K562 (cell line): ENCODE measurements around the gene EPB41L1.

Experiments
- CCNT2 ChIP-seq: IDR thresholded peaks from 2 replicates; pipeline ENCODE4 v1.6.1; 2011; ENCODE audit warnings: borderline replicate concordance, low read depth, mild to moderate bottlenecking, moderate library complexity, mixed read lengths, low read length; ENCODE audit not compliant: insufficient read length; ENCODE audit errors: extremely low read depth
- CTCF ChIP-seq, 3 experiments: IDR thresholded peaks in 2 of 3; conservative IDR thresholded peaks in 1 of 3; 2 replicates each; pipeline ENCODE4 v1.5.1; 2011 to 2012; ENCODE audit warnings: low read length in 3 of 3, mild to moderate bottlenecking in 3 of 3, control low read depth in 2 of 3, improper control_type of control experiment in 1 of 3, inconsistent platforms in 1 of 3, low read depth in 1 of 3, mixed read lengths in 1 of 3, moderate library complexity in 1 of 3; ENCODE audit not compliant: insufficient read depth in 2 of 3
- EZH2 ChIP-seq: IDR thresholded peaks from 2 replicates; pipeline ENCODE4 v1.6.1; 2012; ENCODE audit warnings: low read depth, mild to moderate bottlenecking, inconsistent platforms, low read length, borderline replicate concordance
- GATA2 ChIP-seq: sonication (generic); formaldehyde crosslinking; IDR thresholded peaks from 2 replicates; pipeline ENCODE4 v1.4.0; 2020; ENCODE audit warnings: mild to moderate bottlenecking, missing genetic modification reagents
- HDAC2 ChIP-seq: fragments of 450-650 bp; IDR thresholded peaks from 2 replicates; pipeline ENCODE4 v1.6.1; 2016; ENCODE audit warnings: mild to moderate bottlenecking
- JUNB ChIP-seq: fragments of 450-650 bp; formaldehyde crosslinking; conservative IDR thresholded peaks from 2 replicates; pipeline ENCODE4 v1.4.0; 2020; ENCODE audit warnings: mild to moderate bottlenecking
- JUND ChIP-seq, 2 experiments: IDR thresholded peaks; 2 replicates in 1 of 2; 3 replicates in 1 of 2; pipeline ENCODE4 v1.6.1; 2011; ENCODE audit warnings: borderline replicate concordance in 2 of 2, low read depth in 2 of 2, low read length in 2 of 2, improper control_type of control experiment in 1 of 2, missing biosample characterization in 1 of 2, missing genetic modification characterization in 1 of 2, missing genetic modification reagents in 1 of 2
- LARP7 ChIP-seq: fragments of 450-650 bp; IDR thresholded peaks from 2 replicates; pipeline ENCODE4 v1.6.1; 2016
- NR4A1 ChIP-seq, 2 experiments: fragments of 250-450 bp in 1 of 2; fragments of 450-650 bp in 1 of 2; sonication (Bioruptor Pico) in 1 of 2; IDR thresholded peaks; 2 replicates each; pipeline versions ENCODE4 v1.4.0 to v1.6.1; 2016 to 2020; ENCODE audit warnings: mild to moderate bottlenecking in 2 of 2, missing compliant biosample characterization in 1 of 2, missing genetic modification characterization in 1 of 2, moderate library complexity in 1 of 2
- PYGO2 ChIP-seq: fragments of 450-650 bp; IDR thresholded peaks from 2 replicates; pipeline ENCODE4 v1.6.1; 2016; ENCODE audit warnings: mild to moderate bottlenecking, missing genetic modification characterization, moderate library complexity, missing compliant biosample characterization
- SOX6 ChIP-seq: fragments of 450-650 bp; IDR thresholded peaks from 2 replicates; pipeline ENCODE4 v1.6.1; 2014; ENCODE audit warnings: mild to moderate bottlenecking
- SP2 ChIP-seq: IDR thresholded peaks from 2 replicates; pipeline ENCODE4 v1.6.1; 2011; ENCODE audit warnings: mild to moderate bottlenecking, low read depth, low read length, moderate library complexity; ENCODE audit not compliant: poor library complexity, severe bottlenecking; ENCODE audit errors: extremely low read depth
- TF ChIP-seq, protein P1 (sequence below): sonication (generic); formaldehyde crosslinking; IDR thresholded peaks from 2 replicates; pipeline ENCODE4 v1.4.0; 2020; ENCODE audit warnings: mild to moderate bottlenecking, missing genetic modification reagents
- TF ChIP-seq, protein P2 (sequence below): fragments of 450-650 bp; IDR thresholded peaks from 2 replicates; pipeline ENCODE4 v1.6.1; 2016; ENCODE audit warnings: antibody characterized with exemption

DNA sequence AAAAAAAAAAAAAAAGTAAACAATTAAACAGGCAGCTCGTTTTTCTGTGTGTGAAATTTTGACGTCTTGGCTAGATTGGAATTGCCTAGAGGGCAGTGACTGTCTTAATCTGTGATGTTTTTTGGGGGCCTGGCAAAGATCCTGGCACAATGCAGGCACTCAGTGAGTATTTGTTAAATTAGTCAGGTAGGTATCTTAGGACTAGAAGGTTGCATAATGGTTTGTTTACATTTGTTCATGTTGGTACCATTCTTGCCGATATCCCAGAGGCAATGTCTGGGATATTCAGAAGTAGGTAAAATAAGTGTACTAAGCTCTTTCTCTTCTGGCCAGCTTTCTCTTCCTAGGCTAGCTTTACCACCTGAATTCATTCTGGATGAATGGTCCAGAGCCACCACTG lies 84.2 kb downstream of the EPB41L1 start:
- TF ChIP-seq LARP7 (no peak), CTCF (IDR thresholded peaks at IDR 0.05 in 2 of 3, conservative IDR thresholded peaks at IDR 0.05 in 1 of 3; ENCODE audit: insufficient read depth in 2 of 3, low read depth in 1 of 3, low read length in 3 of 3) (no peak), HDAC2 (no peak), JUND (IDR thresholded peaks at IDR 0.05; ENCODE audit: borderline replicate concordance, low read depth, low read length) (no peak), JUND (tag; IDR thresholded peaks at IDR 0.05; ENCODE audit: borderline replicate concordance, low read depth, low read length) (no peak), JUNB (CRISPR knock-in tag) (no peak), GATA2 (CRISPR knock-in tag) (no peak), NR4A1 (CRISPR knock-in tag; IDR thresholded peaks at IDR 0.05) (no peak), NR4A1 (tag; IDR thresholded peaks at IDR 0.05) (no peak), PYGO2 (tag) (no peak), EZH2 (no peak), SP2 (no peak), SOX6 (no peak), CCNT2 (no peak)
- TF ChIP-seq, protein P1, sequence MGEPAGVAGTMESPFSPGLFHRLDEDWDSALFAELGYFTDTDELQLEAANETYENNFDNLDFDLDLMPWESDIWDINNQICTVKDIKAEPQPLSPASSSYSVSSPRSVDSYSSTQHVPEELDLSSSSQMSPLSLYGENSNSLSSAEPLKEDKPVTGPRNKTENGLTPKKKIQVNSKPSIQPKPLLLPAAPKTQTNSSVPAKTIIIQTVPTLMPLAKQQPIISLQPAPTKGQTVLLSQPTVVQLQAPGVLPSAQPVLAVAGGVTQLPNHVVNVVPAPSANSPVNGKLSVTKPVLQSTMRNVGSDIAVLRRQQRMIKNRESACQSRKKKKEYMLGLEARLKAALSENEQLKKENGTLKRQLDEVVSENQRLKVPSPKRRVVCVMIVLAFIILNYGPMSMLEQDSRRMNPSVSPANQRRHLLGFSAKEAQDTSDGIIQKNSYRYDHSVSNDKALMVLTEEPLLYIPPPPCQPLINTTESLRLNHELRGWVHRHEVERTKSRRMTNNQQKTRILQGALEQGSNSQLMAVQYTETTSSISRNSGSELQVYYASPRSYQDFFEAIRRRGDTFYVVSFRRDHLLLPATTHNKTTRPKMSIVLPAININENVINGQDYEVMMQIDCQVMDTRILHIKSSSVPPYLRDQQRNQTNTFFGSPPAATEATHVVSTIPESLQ: no peak
- TF ChIP-seq, protein P2, sequence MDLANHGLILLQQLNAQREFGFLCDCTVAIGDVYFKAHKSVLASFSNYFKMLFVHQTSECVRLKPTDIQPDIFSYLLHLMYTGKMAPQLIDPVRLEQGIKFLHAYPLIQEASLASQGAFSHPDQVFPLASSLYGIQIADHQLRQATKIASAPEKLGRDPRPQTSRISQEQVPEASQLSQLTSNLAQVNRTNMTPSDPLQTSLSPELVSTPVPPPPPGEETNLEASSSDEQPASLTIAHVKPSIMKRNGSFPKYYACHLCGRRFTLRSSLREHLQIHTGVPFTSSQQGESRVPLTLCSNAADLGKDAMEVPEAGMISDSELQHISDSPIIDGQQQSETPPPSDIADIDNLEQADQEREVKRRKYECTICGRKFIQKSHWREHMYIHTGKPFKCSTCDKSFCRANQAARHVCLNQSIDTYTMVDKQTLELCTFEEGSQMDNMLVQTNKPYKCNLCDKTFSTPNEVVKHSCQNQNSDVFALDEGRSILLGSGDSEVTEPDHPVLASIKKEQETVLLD: no peak
